HepG2 (cell line): ENCODE measurements around the gene HEMK1. TPM values are rescaled to one million over a fixed set of nuclear protein-coding genes. Genes with fewer than 3 reads are reported as not detected.

ENCODE experiments used
- ATRX ChIP-seq: sonication (generic); formaldehyde crosslinking; IDR thresholded peaks from 2 replicates; pipeline ENCODE4 v1.4.0; 2020; ENCODE audit warnings: missing genetic modification reagents, borderline replicate concordance
- BCL6 ChIP-seq: IDR thresholded peaks from 2 replicates; pipeline ENCODE4 v1.6.1; 2016; ENCODE audit warnings: missing genetic modification reagents, missing compliant biosample characterization
- FIP1L1 ChIP-seq: fragments of 200-400 bp; formaldehyde crosslinking; IDR thresholded peaks from 2 replicates; pipeline ENCODE4 v1.6.1; 2018; ENCODE audit warnings: low read depth, mild to moderate bottlenecking, low read length, moderate library complexity, borderline replicate concordance; ENCODE audit not compliant: insufficient read depth
- ONECUT2 ChIP-seq: sonication (generic); formaldehyde crosslinking; IDR thresholded peaks from 2 replicates; pipeline ENCODE4 v1.4.0; 2020; ENCODE audit warnings: missing genetic modification reagents
- PHF8 ChIP-seq: sonication (generic); formaldehyde crosslinking; IDR thresholded peaks from 2 replicates; pipeline ENCODE4 v1.5.0; 2020; ENCODE audit warnings: missing genetic modification reagents
- POGZ ChIP-seq: sonication (generic); formaldehyde crosslinking; IDR thresholded peaks from 2 replicates; pipeline ENCODE4 v1.4.0; 2020; ENCODE audit warnings: mild to moderate bottlenecking, missing genetic modification reagents
- PTBP1 ChIP-seq: fragments of 200-400 bp; formaldehyde crosslinking; IDR thresholded peaks from 2 replicates; pipeline ENCODE4 v1.6.1; 2018; ENCODE audit warnings: low read length, low read depth; ENCODE audit not compliant: poor library complexity, severe bottlenecking
- ZFP82 ChIP-seq: sonication (generic); formaldehyde crosslinking; IDR thresholded peaks from 2 replicates; pipeline ENCODE4 v1.5.1; 2020; ENCODE audit warnings: mild to moderate bottlenecking, missing genetic modification reagents, borderline replicate concordance
- ZNF30 ChIP-seq: sonication (generic); formaldehyde crosslinking; IDR thresholded peaks from 2 replicates; pipeline ENCODE4 v1.5.0; 2020; ENCODE audit warnings: mild to moderate bottlenecking, missing genetic modification reagents
- ZNF451 ChIP-seq: sonication (generic); formaldehyde crosslinking; IDR thresholded peaks from 2 replicates; pipeline ENCODE4 v1.5.0; 2020; ENCODE audit warnings: mild to moderate bottlenecking, missing genetic modification reagents
- ZNF567 ChIP-seq: sonication (generic); formaldehyde crosslinking; IDR thresholded peaks from 2 replicates; pipeline ENCODE4 v1.8.1; 2023; ENCODE audit warnings: mild to moderate bottlenecking, missing genetic modification reagents, borderline replicate concordance
- ZNF660 ChIP-seq: sonication (generic); formaldehyde crosslinking; IDR thresholded peaks from 2 replicates; pipeline ENCODE4 v1.5.1; 2020; ENCODE audit warnings: mild to moderate bottlenecking, low read depth, missing genetic modification reagents, borderline replicate concordance
- ZNF747 ChIP-seq: sonication (generic); formaldehyde crosslinking; IDR thresholded peaks from 2 replicates; pipeline ENCODE4 v1.8.1; 2023; ENCODE audit warnings: missing genetic modification reagents, mild to moderate bottlenecking, borderline replicate concordance
- ZZZ3 ChIP-seq: sonication (generic); formaldehyde crosslinking; IDR thresholded peaks from 2 replicates; pipeline ENCODE4 v1.4.0; 2020; ENCODE audit warnings: missing genetic modification reagents, mild to moderate bottlenecking, borderline replicate concordance
- polyA plus RNA-seq, 8 experiments: library from polyadenylated mRNA; depleted of rRNA in 3 of 8; stranded (reverse) in 7 of 8; unstranded in 1 of 8; fragments of >200 nt; fragmentation: Illumina TruSeq in 4 of 8; extraction: Trizol in 4 of 8; gene quantifications; 2 replicates each; pipeline versions ENCODE4 v1.2.1 to v1.2.3, GENCODE V29; 2011 to 2016; ENCODE audit warnings: low read depth in 4 of 8, missing spikeins in 1 of 8, mixed read lengths in 1 of 8; ENCODE audit not compliant: insufficient read depth in 1 of 8
- total RNA-seq, 5 experiments: library from RNA; depleted of rRNA; stranded (reverse); fragments of >200 nt; fragmentation: Illumina TruSeq; extraction: Trizol; gene quantifications; 2 replicates each; pipeline ENCODE4 v1.2.3, GENCODE V29; 2016; ENCODE audit warnings: low read depth in 1 of 5
- TF ChIP-seq, protein P1 (sequence below): sonication (generic); formaldehyde crosslinking; IDR thresholded peaks from 2 replicates; pipeline ENCODE4 v1.8.1; 2023; ENCODE audit warnings: mild to moderate bottlenecking, moderate library complexity, missing genetic modification reagents
- TF ChIP-seq, protein P2 (sequence below): sonication (generic); formaldehyde crosslinking; IDR thresholded peaks from 2 replicates; pipeline ENCODE4 v1.4.0; 2020; ENCODE audit warnings: missing genetic modification reagents
- TF ChIP-seq, protein P3 (sequence below): sonication (generic); formaldehyde crosslinking; IDR thresholded peaks from 2 replicates; pipeline ENCODE4 v1.4.0; 2020; ENCODE audit warnings: mild to moderate bottlenecking, missing genetic modification reagents
- TF ChIP-seq, protein P4 (sequence below): sonication (generic); formaldehyde crosslinking; IDR thresholded peaks from 2 replicates; pipeline ENCODE4 v1.5.0; 2020; ENCODE audit warnings: mild to moderate bottlenecking, missing genetic modification reagents
- TF ChIP-seq, protein P5 (sequence below): sonication (generic); formaldehyde crosslinking; IDR thresholded peaks from 2 replicates; pipeline ENCODE4 v1.4.0; 2020; ENCODE audit warnings: mild to moderate bottlenecking, missing genetic modification reagents

Gene HEMK1
- total and polyA plus RNA-seq, 2 of the 13 experiments (the other 11 are each of a cell fraction or from before 2014, with no cell fraction given), result 9.8 to 12.6 TPM

DNA sequence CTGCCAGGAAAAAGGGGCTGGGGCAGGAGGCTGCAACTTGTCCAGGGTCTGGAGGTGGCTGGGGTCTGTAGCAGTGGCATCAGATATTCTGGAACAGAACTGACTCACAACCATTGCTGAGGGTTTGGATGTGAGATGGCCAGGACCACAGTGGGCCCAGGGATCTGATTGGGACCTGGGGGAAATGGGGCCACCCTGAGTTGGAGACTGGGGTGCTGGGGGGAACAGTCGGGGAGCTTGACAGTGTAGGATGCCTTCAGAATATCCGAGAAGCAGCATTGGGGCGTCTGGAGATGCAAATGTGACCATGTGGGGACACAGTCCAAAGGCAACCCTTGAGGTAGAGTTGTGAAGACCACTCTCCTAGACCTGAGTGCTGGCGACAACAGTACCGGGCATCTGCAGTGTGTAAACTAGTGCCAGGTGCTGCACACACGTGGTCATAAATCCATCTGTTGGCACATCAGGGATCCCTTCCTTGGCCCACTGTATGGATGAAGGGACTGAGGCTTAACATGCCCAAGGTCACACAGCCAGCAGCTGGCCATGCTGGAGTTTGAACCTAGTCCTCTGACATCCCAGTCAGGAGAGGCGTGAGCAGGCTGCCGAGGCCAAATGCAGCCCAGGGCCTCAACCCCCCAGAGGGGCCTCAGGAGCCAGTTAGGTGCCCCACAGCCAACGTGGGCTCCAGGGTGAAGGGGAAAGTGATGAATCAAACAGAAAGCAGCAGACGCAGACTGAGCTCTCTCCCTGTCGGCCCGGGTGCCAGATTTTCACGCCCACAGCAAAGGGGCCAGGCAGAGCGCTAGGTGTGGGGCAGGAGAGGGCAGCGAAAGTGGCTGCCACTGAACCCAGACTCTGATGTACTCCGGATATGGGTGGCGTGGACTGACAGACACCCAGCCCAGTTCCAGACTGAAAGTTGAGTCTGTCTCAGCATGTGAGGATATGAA, 18.8 kb downstream of the HEMK1 start (continued):
- TF ChIP-seq PTBP1 (peak; percentile 49), ZNF30 (CRISPR knock-in tag) (no peak), ATRX (no peak), ZNF660 (CRISPR knock-in tag) (no peak), ZNF451 (CRISPR knock-in tag) (peak; percentile 14; the same call in 1 of the 2 replicates), FIP1L1 (no peak), ZNF747 (CRISPR knock-in tag) (no peak; the same call in 1 of the 2 replicates), ZFP82 (CRISPR knock-in tag) (no peak), PHF8 (CRISPR knock-in tag) (0 out of 2 replicates have a peak, but pooled peaks have one; percentile 31), ZZZ3 (CRISPR knock-in tag) (no peak), ZNF567 (CRISPR knock-in tag) (no peak), BCL6 (CRISPR knock-in tag) (peak; percentile 91), ONECUT2 (no peak), POGZ (CRISPR knock-in tag) (peak; percentile 67)
- TF ChIP-seq, protein P1, sequence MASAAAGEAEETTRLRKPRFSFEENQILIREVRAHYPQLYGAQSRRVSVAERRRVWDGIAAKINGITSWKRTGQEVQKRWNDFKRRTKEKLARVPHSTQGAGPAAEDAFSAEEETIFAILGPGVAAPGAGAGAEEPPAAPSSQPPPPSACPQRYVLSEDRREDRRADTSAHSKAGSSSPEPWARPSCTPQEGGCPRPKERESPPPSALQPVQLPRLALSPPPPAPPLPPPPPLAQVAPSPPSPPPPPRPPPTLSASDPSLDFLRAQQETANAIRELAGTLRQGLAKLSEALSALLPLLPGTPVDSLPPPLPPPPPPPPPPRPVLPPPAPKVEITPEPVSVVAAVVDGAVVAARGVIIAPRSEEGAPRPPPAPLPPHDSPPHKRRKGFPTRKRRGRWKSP (CRISPR knock-in tag), result no peak
- TF ChIP-seq, protein P2, sequence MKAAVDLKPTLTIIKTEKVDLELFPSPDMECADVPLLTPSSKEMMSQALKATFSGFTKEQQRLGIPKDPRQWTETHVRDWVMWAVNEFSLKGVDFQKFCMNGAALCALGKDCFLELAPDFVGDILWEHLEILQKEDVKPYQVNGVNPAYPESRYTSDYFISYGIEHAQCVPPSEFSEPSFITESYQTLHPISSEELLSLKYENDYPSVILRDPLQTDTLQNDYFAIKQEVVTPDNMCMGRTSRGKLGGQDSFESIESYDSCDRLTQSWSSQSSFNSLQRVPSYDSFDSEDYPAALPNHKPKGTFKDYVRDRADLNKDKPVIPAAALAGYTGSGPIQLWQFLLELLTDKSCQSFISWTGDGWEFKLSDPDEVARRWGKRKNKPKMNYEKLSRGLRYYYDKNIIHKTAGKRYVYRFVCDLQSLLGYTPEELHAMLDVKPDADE (CRISPR knock-in tag), result no peak
- TF ChIP-seq, protein P3, sequence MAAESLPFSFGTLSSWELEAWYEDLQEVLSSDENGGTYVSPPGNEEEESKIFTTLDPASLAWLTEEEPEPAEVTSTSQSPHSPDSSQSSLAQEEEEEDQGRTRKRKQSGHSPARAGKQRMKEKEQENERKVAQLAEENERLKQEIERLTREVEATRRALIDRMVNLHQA, result no peak
- TF ChIP-seq, protein P4, sequence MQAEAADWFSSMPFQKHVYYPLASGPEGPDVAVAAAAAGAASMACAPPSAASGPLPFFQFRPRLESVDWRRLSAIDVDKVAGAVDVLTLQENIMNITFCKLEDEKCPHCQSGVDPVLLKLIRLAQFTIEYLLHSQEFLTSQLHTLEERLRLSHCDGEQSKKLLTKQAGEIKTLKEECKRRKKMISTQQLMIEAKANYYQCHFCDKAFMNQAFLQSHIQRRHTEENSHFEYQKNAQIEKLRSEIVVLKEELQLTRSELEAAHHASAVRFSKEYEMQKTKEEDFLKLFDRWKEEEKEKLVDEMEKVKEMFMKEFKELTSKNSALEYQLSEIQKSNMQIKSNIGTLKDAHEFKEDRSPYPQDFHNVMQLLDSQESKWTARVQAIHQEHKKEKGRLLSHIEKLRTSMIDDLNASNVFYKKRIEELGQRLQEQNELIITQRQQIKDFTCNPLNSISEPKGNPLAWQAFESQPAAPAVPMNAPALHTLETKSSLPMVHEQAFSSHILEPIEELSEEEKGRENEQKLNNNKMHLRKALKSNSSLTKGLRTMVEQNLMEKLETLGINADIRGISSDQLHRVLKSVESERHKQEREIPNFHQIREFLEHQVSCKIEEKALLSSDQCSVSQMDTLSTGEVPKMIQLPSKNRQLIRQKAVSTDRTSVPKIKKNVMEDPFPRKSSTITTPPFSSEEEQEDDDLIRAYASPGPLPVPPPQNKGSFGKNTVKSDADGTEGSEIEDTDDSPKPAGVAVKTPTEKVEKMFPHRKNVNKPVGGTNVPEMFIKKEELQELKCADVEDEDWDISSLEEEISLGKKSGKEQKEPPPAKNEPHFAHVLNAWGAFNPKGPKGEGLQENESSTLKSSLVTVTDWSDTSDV (CRISPR knock-in tag), result no peak
- TF ChIP-seq, protein P5, sequence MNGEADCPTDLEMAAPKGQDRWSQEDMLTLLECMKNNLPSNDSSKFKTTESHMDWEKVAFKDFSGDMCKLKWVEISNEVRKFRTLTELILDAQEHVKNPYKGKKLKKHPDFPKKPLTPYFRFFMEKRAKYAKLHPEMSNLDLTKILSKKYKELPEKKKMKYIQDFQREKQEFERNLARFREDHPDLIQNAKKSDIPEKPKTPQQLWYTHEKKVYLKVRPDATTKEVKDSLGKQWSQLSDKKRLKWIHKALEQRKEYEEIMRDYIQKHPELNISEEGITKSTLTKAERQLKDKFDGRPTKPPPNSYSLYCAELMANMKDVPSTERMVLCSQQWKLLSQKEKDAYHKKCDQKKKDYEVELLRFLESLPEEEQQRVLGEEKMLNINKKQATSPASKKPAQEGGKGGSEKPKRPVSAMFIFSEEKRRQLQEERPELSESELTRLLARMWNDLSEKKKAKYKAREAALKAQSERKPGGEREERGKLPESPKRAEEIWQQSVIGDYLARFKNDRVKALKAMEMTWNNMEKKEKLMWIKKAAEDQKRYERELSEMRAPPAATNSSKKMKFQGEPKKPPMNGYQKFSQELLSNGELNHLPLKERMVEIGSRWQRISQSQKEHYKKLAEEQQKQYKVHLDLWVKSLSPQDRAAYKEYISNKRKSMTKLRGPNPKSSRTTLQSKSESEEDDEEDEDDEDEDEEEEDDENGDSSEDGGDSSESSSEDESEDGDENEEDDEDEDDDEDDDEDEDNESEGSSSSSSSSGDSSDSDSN, result peak; percentile 74
